Keratinocyte (primary cell): ENCODE data around the gene MYBBP1A.

Experiments used
- CTCF ChIP-seq, 3 experiments: IDR thresholded peaks in 1 of 3; conservative IDR thresholded peaks in 1 of 3; optimal IDR thresholded peaks in 1 of 3; 2 replicates in 2 of 3; 3 replicates in 1 of 3; pipeline versions ENCODE3 to v1.5.1; 2011; ENCODE audit warnings: low read length in 3 of 3, mild to moderate bottlenecking in 3 of 3, moderate library complexity in 2 of 3, control low read depth in 1 of 3, inconsistent platforms in 1 of 3; ENCODE audit not compliant: insufficient read depth in 2 of 3; ENCODE audit errors: extremely low read depth in 1 of 3
- EZH2 ChIP-seq: IDR thresholded peaks from one replicate; pipeline ENCODE4 v1.6.1; 2012; ENCODE audit warnings: inconsistent platforms, mild to moderate bottlenecking, low read length, moderate library complexity

- no peak for TF ChIP-seq CTCF (optimal IDR thresholded peaks at IDR 0.05 in 1 of 3, IDR thresholded peaks at IDR 0.05 in 1 of 3, conservative IDR thresholded peaks at IDR 0.05 in 1 of 3; ENCODE audit: extremely low read depth in 1 of 3, insufficient read depth in 2 of 3, low read length in 3 of 3)
- TF ChIP-seq EZH2, result no peak
Observed at GRCh38 chr17:4554997-4555799, at the start of gene MYBBP1A.
